Activated B cell treated with CpG ODN at 0.5 μM for 24 hours (primary cell): Measurements from ENCODE around the gene TMEM108. TPM values are rescaled to one million over a fixed set of nuclear protein-coding genes. Genes with fewer than 3 reads are reported as not detected.

Source experiments
- ATAC-seq: fragments of 200-7000 bp; cut with Tn5 transposase; one replicate; pipeline ENCODE4 v1.10.0; 2021; ENCODE audit warnings: low read depth, mild to moderate bottlenecking, moderate library complexity
- CTCF ChIA-PET: fragments of 350-600 bp; sonication (Branson Sonifier 250); formaldehyde crosslinking; loops from one replicate; lab custom pipeline; 2021; ENCODE audit warnings: antibody characterized with exemption; lab: Charles Lee
- POLR2A ChIA-PET: fragments of 350-600 bp; sonication (Branson Sonifier 250); formaldehyde crosslinking; loops from one replicate; lab custom pipeline; 2021; ENCODE audit warnings: antibody characterized with exemption; lab: Charles Lee
- DNase-seq: peaks from one replicate; pipeline ENCODE4 v3.0.0; 2022
- H3K27ac Mint-ChIP-seq: one replicate; pipeline ENCODE4 v1.8.0; 2020; ENCODE audit warnings: mixed read lengths
- H3K27me3 Mint-ChIP-seq: one replicate; pipeline ENCODE4 v1.8.0; 2021; ENCODE audit warnings: mixed read lengths
- H3K36me3 Mint-ChIP-seq: one replicate; pipeline ENCODE4 v1.8.0; 2021; ENCODE audit warnings: low read depth, mixed read lengths
- H3K4me1 Mint-ChIP-seq: one replicate; pipeline ENCODE4 v1.8.0; 2021; ENCODE audit warnings: mixed read lengths
- H3K4me3 Mint-ChIP-seq: one replicate; pipeline ENCODE4 v1.8.0; 2020; ENCODE audit warnings: mild to moderate bottlenecking, mixed read lengths
- H3K9me3 Mint-ChIP-seq: one replicate; pipeline ENCODE4 v1.8.0; 2020; ENCODE audit warnings: mixed read lengths
- CTCF ChIP-seq: fragments of 200-600 bp; IDR thresholded peaks from one replicate; pipeline ENCODE4 v1.8.0; 2022; ENCODE audit warnings: antibody characterized with exemption, mild to moderate bottlenecking
- intact Hi-C: fragments of 100-400 bp; cut with micrococcal nuclease; formaldehyde crosslinking; loops from one replicate; pipeline ENCODE4 v1.15.1; 2024
- total RNA-seq: library from RNA; stranded (reverse); gene quantifications from 2 replicates; pipeline ENCODE4 v1.2.3, GENCODE V29; 2022

The TMEM108 gene
- total RNA-seq, 1 donor from 2014 or later, result not detected

- Mint-ChIP-seq H3K36me3 (no peaks in the 10 kb centered on the region), H3K27me3 (no peaks in the 10 kb centered on the region), H3K9me3 (no peaks in the 10 kb centered on the region), H3K27ac (no peak overlapping the region), H3K4me3 (no peak overlapping the region), H3K4me1 (no peaks in the 10 kb centered on the region)
- TF ChIP-seq CTCF, result no peak
- ChIA-PET POLR2A (no interaction called here), CTCF (no interaction called here)
- intact Hi-C loops, result no loop called here
- ATAC-seq (no peak), DNase-seq (no peak)
Observed at GRCh38 chr3:133112666-133113065, 74.5 kb downstream of the TMEM108 start.

DNA sequence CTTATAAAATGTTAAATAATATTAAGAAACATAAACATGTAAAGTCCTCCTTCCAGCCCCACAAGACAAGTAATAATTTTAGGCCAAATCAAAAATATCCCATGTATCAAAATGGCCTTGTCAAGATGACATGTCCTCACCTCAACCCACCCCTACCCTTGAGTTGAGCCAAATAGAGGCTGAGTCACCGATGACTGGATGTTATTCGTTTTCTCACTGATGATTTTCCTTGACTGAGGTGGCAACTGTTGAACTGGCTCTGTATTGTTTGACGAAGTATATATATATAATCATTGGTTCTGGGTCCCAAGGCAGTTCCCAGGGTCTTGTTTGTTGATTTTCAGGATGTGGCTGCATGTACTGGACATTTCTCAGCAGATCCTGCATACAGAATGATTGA, 75.3 kb downstream of the TMEM108 start:
- H3K27ac Mint-ChIP-seq, result no peak overlapping the region
- H3K36me3 Mint-ChIP-seq, result no peaks in the 10 kb centered on the region
- no peaks in the 10 kb centered on the region for H3K27me3 Mint-ChIP-seq
- TF ChIP-seq CTCF, result no peak
- no peak overlapping the region for H3K4me3 Mint-ChIP-seq
- CTCF ChIA-PET, result no interaction called here
- H3K9me3 Mint-ChIP-seq, result no peaks in the 10 kb centered on the region
- DNase-seq (no peak), ATAC-seq (no peak)
- H3K4me1 Mint-ChIP-seq, result no peaks in the 10 kb centered on the region
- POLR2A ChIA-PET, result no interaction called here
- intact Hi-C loops, result no loop called here

DNA sequence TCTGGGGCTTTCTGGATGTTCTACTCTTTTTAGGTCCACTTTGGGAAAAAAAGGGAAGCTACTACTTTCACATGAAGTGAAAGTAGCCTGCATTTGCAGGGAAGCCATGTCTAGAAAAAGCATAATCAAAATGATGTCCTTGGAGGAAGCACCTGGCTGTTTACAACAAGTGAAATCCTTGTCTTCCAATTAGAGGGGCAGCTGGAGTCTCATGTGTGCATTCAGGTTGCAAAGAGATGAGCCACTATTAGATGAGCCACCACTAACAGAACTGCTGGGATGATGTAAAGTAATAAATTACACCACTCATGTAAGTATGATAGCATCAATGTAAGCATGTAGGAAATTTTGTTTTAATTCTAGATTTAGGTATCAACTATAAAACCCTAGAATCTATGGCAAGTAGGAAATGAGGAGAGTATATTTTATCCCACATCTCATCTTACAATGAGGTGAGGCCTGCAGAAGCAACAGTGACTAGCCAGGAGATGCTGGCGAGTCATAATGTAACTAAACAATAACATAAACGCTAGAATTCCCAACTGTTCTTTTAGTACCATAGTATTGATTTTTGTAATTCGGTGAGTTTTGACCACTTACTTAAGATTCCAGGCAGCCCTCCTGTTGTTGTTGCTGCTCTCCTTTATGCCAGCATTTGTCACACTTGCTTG, 75.9 kb downstream of the TMEM108 start:
- ATAC-seq, result no peak
- no peaks in the 10 kb centered on the region for H3K27me3 Mint-ChIP-seq
- CTCF ChIA-PET, result no interaction called here
- H3K36me3 Mint-ChIP-seq, result no peaks in the 10 kb centered on the region
- POLR2A ChIA-PET, result no interaction called here
- H3K9me3 Mint-ChIP-seq, result no peaks in the 10 kb centered on the region
- no peak for TF ChIP-seq CTCF
- no peak overlapping the region for H3K27ac Mint-ChIP-seq
- DNase-seq, result no peak
- no peaks in the 10 kb centered on the region for H3K4me1 Mint-ChIP-seq
- H3K4me3 Mint-ChIP-seq, result no peak overlapping the region
- intact Hi-C loops, result no loop called here

DNA sequence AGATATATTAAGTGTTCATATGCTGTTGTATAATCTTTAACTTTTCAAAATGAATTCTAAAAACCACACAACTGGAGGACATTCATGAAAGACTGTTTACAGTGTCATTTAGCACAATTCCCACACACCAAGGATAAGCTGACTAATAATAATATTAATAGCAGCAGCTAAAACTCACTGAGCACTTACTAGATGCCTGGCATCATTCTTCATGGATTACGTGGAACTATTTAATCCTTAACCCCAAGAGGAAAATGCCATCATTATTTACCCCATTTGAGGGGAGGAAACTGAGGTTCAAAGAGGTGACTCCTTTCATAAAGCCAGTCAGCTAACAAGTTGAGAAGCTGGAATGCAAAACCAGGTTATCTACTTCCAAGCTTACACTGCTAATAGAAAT, 77.0 kb downstream of the TMEM108 start:
- DNase-seq (no peak), ATAC-seq (no peak)
- Mint-ChIP-seq H3K4me1 (no peaks in the 10 kb centered on the region), H3K4me3 (no peak overlapping the region), H3K27ac (no peak overlapping the region), H3K9me3 (no peaks in the 10 kb centered on the region), H3K36me3 (no peaks in the 10 kb centered on the region), H3K27me3 (no peaks in the 10 kb centered on the region)
- TF ChIP-seq CTCF, result no peak
- CTCF ChIA-PET, result no interaction called here
- intact Hi-C loops, result no loop called here
- POLR2A ChIA-PET, result no interaction called here

- H3K27me3 Mint-ChIP-seq, result no peaks in the 10 kb centered on the region
- DNase-seq (no peak), ATAC-seq (no peak)
- H3K4me3 Mint-ChIP-seq, result no peak overlapping the region
- H3K27ac Mint-ChIP-seq, result no peak overlapping the region
- POLR2A ChIA-PET, result no interaction called here
- no peaks in the 10 kb centered on the region for H3K9me3 Mint-ChIP-seq
- H3K36me3 Mint-ChIP-seq, result no peaks in the 10 kb centered on the region
- CTCF ChIA-PET, result no interaction called here
- intact Hi-C loops, result no loop called here
- no peak for TF ChIP-seq CTCF
- no peaks in the 10 kb centered on the region for H3K4me1 Mint-ChIP-seq
Observed at GRCh38 chr3:133117342-133117741, 79.2 kb downstream of the TMEM108 start.
